ENCODE measurements around the gene PLAGL1. TPM values are rescaled to one million over a fixed set of nuclear protein-coding genes. Genes with fewer than 3 reads are reported as not detected.

PLAGL1 gene
- total and polyA plus RNA-seq, 2 of the 8 experiments (the other 6 are each of a cell fraction or from before 2014, with no cell fraction given) = 0.94 to 1.1 TPM

DNA sequence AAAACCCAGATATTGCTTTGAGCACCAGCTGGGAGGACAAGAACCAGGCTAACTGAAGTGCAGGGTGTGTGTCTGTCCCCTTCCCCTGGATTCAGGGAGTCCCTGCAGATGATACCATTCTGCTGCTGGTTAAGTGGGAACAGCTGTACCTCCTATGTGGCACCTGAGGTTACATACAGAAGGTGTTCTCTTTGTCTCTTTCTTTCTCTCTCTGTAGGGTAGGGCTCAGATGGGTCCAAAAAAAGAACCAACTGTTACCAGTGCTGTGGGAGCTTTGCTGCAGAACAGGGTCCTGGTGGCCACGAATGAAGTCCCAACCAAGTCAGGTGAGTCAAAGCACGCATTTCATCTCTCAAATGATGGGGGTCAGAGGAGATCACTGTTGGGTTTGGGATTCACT is 105.2 kb downstream of the PLAGL1 start:
- H2AK5ac ChIP-seq (ENCODE audit: low read depth, low read length) = no peak overlapping the region
- no peak overlapping the region for H3K27ac ChIP-seq (ENCODE audit: low read depth, low read length)
- H4K5ac ChIP-seq (ENCODE audit: insufficient read length, low read depth, low read length) = no peak overlapping the region
- no peak overlapping the region for H2BK120ac ChIP-seq (replicated peaks; ENCODE audit: low read depth, low read length)
- peak overlapping the region; percentile 66; the same call in 1 of the 2 replicates for H2AFZ ChIP-seq (ENCODE audit: low read length)
- no peak overlapping the region; the same call in 1 of the 2 replicates for H3K18ac ChIP-seq (ENCODE audit: extremely low read depth, low read length)
- no peak for FAIRE-seq
- H3K4ac ChIP-seq (replicated peaks; ENCODE audit: insufficient read length, low read depth, low read length) = no peak overlapping the region
- H3K23ac ChIP-seq (ENCODE audit: insufficient read length) = no peak overlapping the region
- no peaks in the 10 kb centered on the region for H3K79me1 ChIP-seq (ENCODE audit: low read depth, low read length)
- H2BK15ac ChIP-seq (ENCODE audit: low read length) = no peak overlapping the region; the same call in 1 of the 2 replicates
- H3K56ac ChIP-seq (replicated peaks; ENCODE audit: insufficient read length, low read depth, low read length) = no peak overlapping the region
- ChIA-PET POLR2A (ENCODE audit: partially characterized antibody) (no interaction called here), CTCF (ENCODE audit: partially characterized antibody) (interaction anchor here (1.3 to 1.9 kb wide), 3 partner anchors 18 to 327 kb away, joined by 3 to 5 read pairs (median 4); no protein-coding TSS in a partner anchor)
- H4K91ac ChIP-seq (replicated peaks; ENCODE audit: insufficient read length, low read length) = no peak overlapping the region
- no peak overlapping the region; a peak in 1 of 7 replicates for H3K9ac ChIP-seq (replicated peaks in 1 of 4; ENCODE audit: extremely low read depth in 1 of 4, low read depth in 3 of 4, low read length in 3 of 4)
- no peaks in the 10 kb centered on the region for H4K20me1 ChIP-seq (replicated peaks in 1 of 2; ENCODE audit: control insufficient read depth in 1 of 2, insufficient read depth in 2 of 2, low read length in 2 of 2)
- no peaks in the 10 kb centered on the region for H3K9me3 ChIP-seq (ENCODE audit: insufficient read depth in 2 of 2, low read depth in 1 of 2, low read length in 1 of 2)
- H2BK20ac ChIP-seq (ENCODE audit: low read length) = no peak overlapping the region
- no peaks in the 10 kb centered on the region for H3K23me2 ChIP-seq (ENCODE audit: low read depth, low read length)
- no peaks in the 10 kb centered on the region for H3K4me1 ChIP-seq (replicated peaks in 1 of 4; ENCODE audit: control insufficient read depth in 3 of 4, insufficient read depth in 4 of 4, low read length in 3 of 4)
- no peak overlapping the region for H2BK5ac ChIP-seq (ENCODE audit: low read depth, low read length)
- no peak overlapping the region for H4K8ac ChIP-seq (ENCODE audit: extremely low read depth, insufficient read depth, low read length)
- no peaks in the 10 kb centered on the region for H3K27me3 ChIP-seq (replicated peaks in 1 of 4; ENCODE audit: control insufficient read depth in 3 of 4, extremely low read depth in 1 of 4, insufficient read depth in 3 of 4, low read length in 3 of 4)
- no peaks in the 10 kb centered on the region for H3K36me3 ChIP-seq (ENCODE audit: control insufficient read depth in 2 of 4, insufficient read depth in 4 of 4, low read length in 3 of 4)
- no peak for DNase-seq (ENCODE audit: low read depth in 1 of 2, low spot score in 2 of 2)
- no peaks in the 10 kb centered on the region for H3K79me2 ChIP-seq (ENCODE audit: control insufficient read depth in 1 of 2, insufficient read depth in 2 of 2, low read length in 2 of 2)
- H3K14ac ChIP-seq (ENCODE audit: insufficient read length) = no peak overlapping the region
- 94% methylated on average over 2 of the region's 2 CpGs; no CpG with 5 or more reads in 1 of the 2 experiments for WGBS, 2 experiments (ENCODE audit: extremely low coverage in 1 of 2, insufficient coverage in 1 of 2, insufficient read length in 1 of 2, insufficient replicate concordance in 2 of 2, low coverage in 1 of 2, low lambda C conversion rate in 2 of 2, missing lambda C conversion rate in 1 of 2)
- no peak overlapping the region for H3K4me3 ChIP-seq (ENCODE audit: extremely low read depth in 1 of 4, insufficient read depth in 2 of 4, low read depth in 3 of 4, low read length in 4 of 4)
- no peak overlapping the region for H3K4me2 ChIP-seq (ENCODE audit: insufficient read depth in 1 of 2, low read depth in 2 of 2, low read length in 2 of 2)
- no peak overlapping the region for H2BK12ac ChIP-seq (ENCODE audit: low read depth, low read length)
- TF ChIP-seq CHD1 (IDR thresholded peaks at IDR 0.05; ENCODE audit: low read depth, low read length) = no peak
- TF ChIP-seq ATF3 (IDR thresholded peaks at IDR 0.05; ENCODE audit: insufficient read depth, low read depth, low read length) = no peak
- no peak for TF ChIP-seq GTF2F1 (IDR thresholded peaks at IDR 0.05; ENCODE audit: borderline replicate concordance, low read depth, low read length)
- no peak for TF ChIP-seq SP1 (IDR thresholded peaks at IDR 0.05; ENCODE audit: low read depth, low read length)
- no peak for TF ChIP-seq SRF (IDR thresholded peaks at IDR 0.05; ENCODE audit: low read depth, low read length)
- no peak for TF ChIP-seq KDM5A (IDR thresholded peaks at IDR 0.05; ENCODE audit: low read length)
- TF ChIP-seq ASH2L (IDR thresholded peaks at IDR 0.05; ENCODE audit: low read length) = no peak
